Stimulated activated CD8-positive, alpha-beta memory T cell treated with anti-CD3 and anti-CD28 coated beads, Interleukin-12 subunit alpha, Interleukin-12 subunit beta, amount 100 ng/mL, for 24 hours (primary cell): ENCODE results near the gene SLC3A2.
"Not testable (repeated sequence)": the region's sequence is repeated elsewhere in the genome, so short reads cannot be mapped to it uniquely, and the experiment has no call there.

Source experiments
- DNase-seq: peaks from one replicate; pipeline ENCODE4 v3.0.0-alpha.2; 2020; ENCODE audit errors: extremely low read depth

Gene SLC3A2

DNA sequence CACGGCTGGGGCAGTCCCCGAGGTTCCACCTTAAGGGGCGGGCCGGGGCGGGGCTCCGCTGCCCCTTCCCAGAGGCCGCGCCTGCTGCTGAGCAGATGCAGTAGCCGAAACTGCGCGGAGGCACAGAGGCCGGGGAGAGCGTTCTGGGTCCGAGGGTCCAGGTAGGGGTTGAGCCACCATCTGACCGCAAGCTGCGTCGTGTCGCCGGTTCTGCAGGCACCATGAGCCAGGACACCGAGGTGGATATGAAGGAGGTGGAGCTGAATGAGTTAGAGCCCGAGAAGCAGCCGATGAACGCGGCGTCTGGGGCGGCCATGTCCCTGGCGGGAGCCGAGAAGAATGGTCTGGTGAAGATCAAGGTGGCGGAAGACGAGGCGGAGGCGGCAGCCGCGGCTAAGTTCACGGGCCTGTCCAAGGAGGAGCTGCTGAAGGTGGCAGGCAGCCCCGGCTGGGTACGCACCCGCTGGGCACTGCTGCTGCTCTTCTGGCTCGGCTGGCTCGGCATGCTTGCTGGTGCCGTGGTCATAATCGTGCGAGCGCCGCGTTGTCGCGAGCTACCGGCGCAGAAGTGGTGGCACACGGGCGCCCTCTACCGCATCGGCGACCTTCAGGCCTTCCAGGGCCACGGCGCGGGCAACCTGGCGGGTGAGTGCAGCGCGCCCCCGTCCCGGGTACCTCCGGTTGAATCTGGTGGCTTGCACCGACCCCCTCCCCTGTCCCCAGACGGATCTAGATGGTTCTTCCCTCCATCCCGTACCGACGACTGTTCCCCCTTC lies at the start of gene SLC3A2:
SLC3A2 (plus strand) TSS at position 94 of the 776 bp plus-strand sequence; CDS start at position 222, 128 bp downstream.
- peak; percentile 75 for DNase-seq

GRCh38 chr11:62830904-62831519 lies 49.7 kb upstream of the SLC3A2 start:
- no peak for DNase-seq

- peak; percentile 98 for DNase-seq
Measured at GRCh38 chr11:62831520-62832335, 49.0 kb upstream of the SLC3A2 start, which contains the start of gene STX5. Gene STX5, minus strand, starts transcription at chr11:62832051. Its CDS starts 808 bp downstream, at chr11:62831243.

- no peak for DNase-seq
Measured at GRCh38 chr11:62832336-62833234, 48.1 kb upstream of the SLC3A2 start, which contains the start of gene TEX54. Gene TEX54, minus strand, starts transcription at chr11:62832841.

GRCh38 chr11:62835336-62835735 lies 45.4 kb upstream of the SLC3A2 start:
- no peak for DNase-seq

GRCh38 chr11:62839050-62839945 lies 41.4 kb upstream of the SLC3A2 start, which contains the start of gene WDR74:
Gene WDR74, minus strand, starts transcription at chr11:62839590. Its CDS starts 20 bp downstream, at chr11:62839570.
- peak; percentile 76 for DNase-seq

- peak; percentile 63 for DNase-seq
Measured at GRCh38 chr11:62840721-62841360, 39.9 kb upstream of the SLC3A2 start.

- peak; percentile 42 for DNase-seq
Measured at GRCh38 chr11:62841361-62842170, 39.1 kb upstream of the SLC3A2 start.

GRCh38 chr11:62842171-62842741 lies 38.4 kb upstream of the SLC3A2 start:
- no peak for DNase-seq

DNA sequence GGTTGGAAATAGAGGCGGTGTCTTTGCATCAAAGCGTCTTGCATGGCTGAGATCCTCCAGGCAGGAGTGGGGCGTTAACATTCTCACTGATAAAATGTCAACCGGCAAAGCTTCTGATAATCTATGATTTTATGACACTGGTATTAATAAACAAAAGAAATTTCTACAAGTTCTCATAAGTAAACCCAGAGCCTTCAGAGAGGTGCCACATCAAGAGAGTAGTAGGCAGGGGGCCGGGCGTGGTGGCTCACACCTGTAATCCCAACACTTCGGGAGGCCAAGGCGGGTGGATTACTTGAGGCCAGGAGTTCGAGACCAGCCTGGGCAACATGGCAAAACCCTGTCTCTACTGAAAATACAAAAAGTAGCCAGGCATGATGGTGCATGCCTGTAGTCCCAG lies 37.8 kb upstream of the SLC3A2 start:
- not testable (repeated sequence) for DNase-seq

GRCh38 chr11:62843466-62843865 lies 37.2 kb upstream of the SLC3A2 start:
- no peak for DNase-seq

GRCh38 chr11:62844154-62844553 lies 36.5 kb upstream of the SLC3A2 start:
- no peak for DNase-seq

- no peak for DNase-seq
Measured at GRCh38 chr11:62846177-62846576, 34.5 kb upstream of the SLC3A2 start.

- DNase-seq, result no peak
Measured at GRCh38 chr11:62847767-62848314, 32.9 kb upstream of the SLC3A2 start.

GRCh38 chr11:62850911-62851806 lies 29.5 kb upstream of the SLC3A2 start:
- no peak for DNase-seq

DNA sequence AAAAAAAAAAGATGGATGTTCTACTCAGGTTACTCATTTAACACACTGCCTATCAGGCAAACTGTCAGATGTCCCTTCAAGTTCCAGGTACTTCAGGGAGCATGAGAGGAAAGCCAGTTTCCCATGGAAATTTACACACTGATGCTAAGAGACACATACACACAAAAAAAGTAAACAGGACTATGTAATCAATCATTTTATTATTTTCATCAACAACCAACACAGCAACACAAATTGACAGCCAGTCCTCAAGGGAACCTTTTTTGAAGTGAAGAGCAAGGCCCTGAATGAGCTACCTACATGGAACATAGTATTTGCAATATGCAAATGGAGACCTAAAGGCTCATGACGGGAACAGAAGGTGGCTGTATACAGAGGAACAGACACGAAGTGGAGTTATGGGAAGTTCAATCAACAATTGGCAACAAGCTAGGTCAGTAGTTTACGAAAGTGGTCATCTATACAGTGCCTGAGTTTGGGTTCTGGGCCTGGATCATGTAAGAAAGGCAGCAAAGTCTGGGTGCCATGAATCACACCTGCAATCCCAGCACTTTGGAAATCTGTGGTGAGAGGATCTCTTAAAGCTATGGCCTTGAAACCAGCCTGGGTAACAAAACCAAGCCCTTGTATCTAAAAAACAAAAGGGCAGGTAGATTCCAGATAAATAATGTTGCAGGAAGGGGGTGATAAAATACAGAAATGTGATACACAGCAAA lies 28.7 kb upstream of the SLC3A2 start:
- no peak for DNase-seq
